Inferior parietal cortex (tissue), 1 donor: ENCODE results near the gene TJP3.

Experiments used
- DNase-seq: peaks from one replicate; pipeline ENCODE4 v3.0.0-alpha.2; 2016; ENCODE audit errors: extremely low spot score

TJP3 gene

GRCh38 chr19:3690551-3691371 lies 17.4 kb upstream of the TJP3 start:
- DNase-seq, result no peak

GRCh38 chr19:3691372-3691716 lies 16.8 kb upstream of the TJP3 start:
- no peak for DNase-seq

GRCh38 chr19:3691726-3692125 lies 16.5 kb upstream of the TJP3 start:
- DNase-seq, result no peak

GRCh38 chr19:3692141-3693024 lies 15.8 kb upstream of the TJP3 start:
- DNase-seq, result no peak

GRCh38 chr19:3693025-3693925 lies 14.9 kb upstream of the TJP3 start:
- no peak for DNase-seq

- DNase-seq, result no peak
Observed at GRCh38 chr19:3694361-3695123, 13.6 kb upstream of the TJP3 start.

GRCh38 chr19:3695124-3695733 lies 13.0 kb upstream of the TJP3 start:
- DNase-seq, result no peak

GRCh38 chr19:3695986-3696659 lies 12.1 kb upstream of the TJP3 start:
- DNase-seq, result no peak

GRCh38 chr19:3696660-3696995 lies 11.6 kb upstream of the TJP3 start:
- no peak for DNase-seq

GRCh38 chr19:3697094-3697493 lies 11.1 kb upstream of the TJP3 start:
- no peak for DNase-seq

GRCh38 chr19:3697671-3698385 lies 10.4 kb upstream of the TJP3 start:
- no peak for DNase-seq

- DNase-seq, result no peak
Observed at GRCh38 chr19:3698386-3698950, 9.7 kb upstream of the TJP3 start.

- DNase-seq, result peak; percentile 39
Observed at GRCh38 chr19:3698974-3699740, 9.0 kb upstream of the TJP3 start.

GRCh38 chr19:3699741-3700241 lies 8.4 kb upstream of the TJP3 start:
- no peak for DNase-seq

- DNase-seq, result peak; percentile 78
Observed at GRCh38 chr19:3700242-3701032, 7.7 kb upstream of the TJP3 start, which contains the start of gene PIP5K1C. Gene PIP5K1C, minus strand, starts transcription at chr19:3700468. Its CDS starts 78 bp downstream, at chr19:3700390.

- no peak for DNase-seq
Observed at GRCh38 chr19:3701200-3701599, 7.0 kb upstream of the TJP3 start.

GRCh38 chr19:3707868-3708206 lies 347 bp upstream of the TJP3 start:
- DNase-seq, result no peak
